Sigmoid colon (tissue), 7 donors: ENCODE results near the gene HSD17B12. TPM values are rescaled to one million over a fixed set of nuclear protein-coding genes. Genes with fewer than 3 reads are reported as not detected.
A peak's percentile ranks its signal among the peaks of the same experiment; 100 is the strongest.
"Not testable (repeated sequence)": the region's sequence is repeated elsewhere in the genome, so short reads cannot be mapped to it uniquely, and the experiment has no call there.

Experiments used
- DNase-seq: peaks from one replicate; pipeline ENCODE4 v3.0.0-alpha.2; 2019
- H3K27ac ChIP-seq, 4 donors: fragments of 200-600 bp; sonication (generic); one replicate each; pipeline ENCODE4 v1.5.1; 2016 to 2019; ENCODE audit warnings: mild to moderate bottlenecking in 1 of 4
- H3K27me3 ChIP-seq, 3 donors: fragments of 200-600 bp; sonication (generic); one replicate each; pipeline ENCODE4 v1.5.1; 2019; ENCODE audit warnings: mild to moderate bottlenecking in 1 of 3
- H3K36me3 ChIP-seq, 4 donors: fragments of 200-600 bp; sonication (generic); one replicate each; pipeline ENCODE4 v1.5.1; 2016 to 2019
- H3K4me1 ChIP-seq, 4 donors: fragments of 200-600 bp; sonication (generic); one replicate each; pipeline ENCODE4 v1.5.1; 2017 to 2019
- H3K4me3 ChIP-seq, 4 donors: fragments of 200-600 bp; sonication (generic); one replicate each; pipeline ENCODE4 v1.5.1; 2017 to 2019; ENCODE audit warnings: mild to moderate bottlenecking in 2 of 4, moderate library complexity in 1 of 4
- H3K9me3 ChIP-seq, 4 donors: fragments of 200-600 bp in 3 of 4; sonication (generic) in 3 of 4; one replicate each; pipeline versions ENCODE4 v1.5.1 to v1.6.1; 2013 to 2019
- EP300 ChIP-seq, 4 donors: sonication (generic); formaldehyde crosslinking; IDR thresholded peaks; one replicate each; pipeline ENCODE4 v1.6.1; 2017; ENCODE audit warnings: antibody characterized with exemption in 4 of 4
- POLR2A ChIP-seq, 2 donors: fragments of 450-650 bp; IDR thresholded peaks; one replicate each; pipeline ENCODE4 v1.6.1; 2016; ENCODE audit warnings: antibody characterized with exemption in 2 of 2, mild to moderate bottlenecking in 2 of 2, moderate library complexity in 2 of 2
- POLR2AphosphoS5 ChIP-seq, 4 donors: sonication (generic); formaldehyde crosslinking; IDR thresholded peaks; one replicate each; pipeline ENCODE4 v1.6.1; 2017; ENCODE audit warnings: antibody characterized with exemption in 4 of 4
- WGBS, 2 donors: extraction: QIAGEN DNeasy Blood & Tissue Kit; methylation state at CpG; one replicate each; pipeline ENCODE4 v1.1.7; 2013; 5-methylcytosine and 5-hydroxymethylcytosine counted together
- intact Hi-C: fragments of 100-400 bp; cut with DNase I; formaldehyde crosslinking; loops from one replicate; pipeline ENCODE4 v1.15.1; 2023
- polyA plus RNA-seq, 3 donors: library from polyadenylated mRNA; stranded (reverse); fragments of 200-250 nt; gene quantifications; one replicate each; pipeline ENCODE4 v1.2.3, GENCODE V29; 2013
- total RNA-seq, 4 donors: library from RNA; depleted of rRNA; stranded (reverse); fragments of >200 nt; gene quantifications; one replicate each; pipeline ENCODE4 v1.1.0, GENCODE V29; 2016
- TF ChIP-seq, protein P1 (sequence below), 4 experiments: fragments of 450-650 bp in 3 of 4; fragments of 200-600 bp in 1 of 4; IDR thresholded peaks; one replicate each; pipeline ENCODE4 v1.5.1; 2016 to 2019; ENCODE audit warnings: antibody characterized with exemption in 4 of 4, mild to moderate bottlenecking in 3 of 4, moderate library complexity in 2 of 4
- donor health status: healthy with polysubstance abuse.
- donor health status: Bipolar disorder and iron deficiency.
- donor health status: healthy.

HSD17B12 gene
- total and polyA plus RNA-seq, 7 donors: 21.6 to 53.4 (median 34.9) TPM

DNA sequence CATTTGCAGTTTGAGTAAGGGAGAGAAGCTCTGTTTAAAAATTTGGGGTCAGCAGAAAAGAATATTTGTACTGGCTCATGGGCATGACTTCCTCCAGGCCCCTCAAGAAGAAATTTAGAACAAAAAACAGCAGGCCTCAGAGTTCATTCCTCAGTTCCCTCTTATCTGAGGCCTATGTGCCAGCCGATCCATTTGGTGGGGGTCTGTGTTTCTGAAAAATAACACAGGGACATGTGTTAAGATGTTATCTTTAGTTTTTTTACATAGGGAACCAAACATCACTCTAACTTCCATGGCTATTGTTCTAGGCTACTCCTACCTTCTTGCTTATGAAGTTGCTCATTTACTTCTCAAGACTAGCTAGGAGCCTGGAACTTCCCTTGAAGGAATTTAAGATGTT is 16.2 kb upstream of the HSD17B12 start:
- TF ChIP-seq, protein P1, sequence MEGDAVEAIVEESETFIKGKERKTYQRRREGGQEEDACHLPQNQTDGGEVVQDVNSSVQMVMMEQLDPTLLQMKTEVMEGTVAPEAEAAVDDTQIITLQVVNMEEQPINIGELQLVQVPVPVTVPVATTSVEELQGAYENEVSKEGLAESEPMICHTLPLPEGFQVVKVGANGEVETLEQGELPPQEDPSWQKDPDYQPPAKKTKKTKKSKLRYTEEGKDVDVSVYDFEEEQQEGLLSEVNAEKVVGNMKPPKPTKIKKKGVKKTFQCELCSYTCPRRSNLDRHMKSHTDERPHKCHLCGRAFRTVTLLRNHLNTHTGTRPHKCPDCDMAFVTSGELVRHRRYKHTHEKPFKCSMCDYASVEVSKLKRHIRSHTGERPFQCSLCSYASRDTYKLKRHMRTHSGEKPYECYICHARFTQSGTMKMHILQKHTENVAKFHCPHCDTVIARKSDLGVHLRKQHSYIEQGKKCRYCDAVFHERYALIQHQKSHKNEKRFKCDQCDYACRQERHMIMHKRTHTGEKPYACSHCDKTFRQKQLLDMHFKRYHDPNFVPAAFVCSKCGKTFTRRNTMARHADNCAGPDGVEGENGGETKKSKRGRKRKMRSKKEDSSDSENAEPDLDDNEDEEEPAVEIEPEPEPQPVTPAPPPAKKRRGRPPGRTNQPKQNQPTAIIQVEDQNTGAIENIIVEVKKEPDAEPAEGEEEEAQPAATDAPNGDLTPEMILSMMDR (IDR thresholded peaks at IDR 0.05): no peak
- no peak for TF ChIP-seq EP300 (IDR thresholded peaks at IDR 0.05)
- TF ChIP-seq POLR2A (IDR thresholded peaks at IDR 0.05): no peak
- TF ChIP-seq POLR2AphosphoS5 (IDR thresholded peaks at IDR 0.05): no peak
- Histone ChIP-seq H3K27ac (no peak overlapping the region), H3K9me3 (no peaks in the 10 kb centered on the region), H3K27me3 (no peaks in the 10 kb centered on the region), H3K4me1 (no peaks in the 10 kb centered on the region), H3K36me3 (no peaks in the 10 kb centered on the region), H3K4me3 (no peak overlapping the region)
- DNase-seq: no peak
- 72 to 87% methylated on average over 1 of the region's 1 CpG for WGBS, 2 donors
- intact Hi-C loops: no loop called here

DNA sequence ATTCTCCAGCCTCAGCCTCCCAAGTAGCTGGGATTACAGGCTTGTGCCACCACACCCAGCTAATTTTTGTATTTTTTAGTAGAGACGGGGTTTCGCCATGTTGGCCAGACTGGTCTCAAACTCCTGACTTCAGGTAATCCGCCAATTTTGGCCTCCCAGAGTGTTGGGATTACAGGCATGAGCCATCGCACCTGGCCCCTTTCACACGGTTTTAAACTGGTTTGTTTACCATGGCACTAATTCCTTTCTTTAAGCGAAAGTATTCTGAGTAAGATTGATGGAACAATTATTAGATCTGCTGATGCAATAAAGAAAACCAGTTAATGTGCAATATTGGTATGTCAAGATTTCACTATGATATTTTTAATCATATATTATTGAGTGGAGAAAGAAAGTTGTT is 9.3 kb upstream of the HSD17B12 start:
- H3K4me1 ChIP-seq, H3K9me3 ChIP-seq, H3K36me3 ChIP-seq, DNase-seq, H3K27ac ChIP-seq, intact Hi-C loops, H3K27me3 ChIP-seq, H3K4me3 ChIP-seq: not testable (repeated sequence)
- 86 to 91% methylated on average over 6 of the region's 6 CpGs for WGBS, 2 donors

DNA sequence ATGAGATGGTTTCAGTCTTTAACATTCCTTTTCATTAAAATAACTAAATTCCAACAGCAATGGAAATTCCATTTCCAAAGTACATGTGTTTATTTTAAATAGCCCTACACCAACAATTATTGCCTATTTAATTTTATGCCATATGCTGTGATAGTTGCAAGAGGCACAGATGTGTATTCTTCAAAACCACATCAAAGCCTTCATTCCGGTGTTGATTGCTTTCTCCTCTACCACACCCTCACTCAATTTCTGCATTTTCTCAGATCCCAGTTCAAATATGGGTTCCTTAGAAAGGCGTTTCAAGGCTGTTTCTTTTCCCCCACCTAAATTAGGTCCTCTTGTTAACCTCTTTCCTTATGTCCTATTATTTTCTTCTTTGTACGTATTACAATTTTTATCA is 6.0 kb upstream of the HSD17B12 start:
- no peak for TF ChIP-seq POLR2A (IDR thresholded peaks at IDR 0.05)
- TF ChIP-seq EP300 (IDR thresholded peaks at IDR 0.05): no peak
- intact Hi-C loops: no loop called here
- WGBS, 2 donors: 36 to 50% methylated on average over 3 of the region's 3 CpGs

DNA sequence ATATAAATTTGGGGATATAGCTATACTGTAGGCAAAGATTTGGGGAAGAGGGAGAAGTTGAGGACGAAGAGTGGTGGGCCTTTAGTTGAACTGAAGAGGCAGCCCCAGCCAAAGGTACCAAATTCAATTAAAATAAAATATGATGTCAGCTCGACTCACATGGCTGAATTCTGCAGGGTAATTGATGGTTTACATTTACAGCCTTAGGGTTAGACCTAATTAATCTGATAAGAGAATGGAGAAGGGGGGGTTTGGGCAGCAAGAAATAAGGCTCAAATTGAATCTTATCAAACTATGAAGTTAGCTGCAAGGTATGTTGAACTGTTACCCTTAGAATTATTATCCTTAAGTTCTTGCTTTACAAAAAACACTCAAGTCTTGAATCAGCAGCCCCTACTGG is 3.6 kb upstream of the HSD17B12 start:
- Histone ChIP-seq H3K36me3 (no peaks in the 10 kb centered on the region), H3K4me3 (no peak overlapping the region), H3K9me3 (no peaks in the 10 kb centered on the region), H3K27me3 (no peaks in the 10 kb centered on the region), H3K4me1 (peaks cover 0 to 14% (median 7%) of the 10 kb centered on the region in 4 donors), H3K27ac (no peak overlapping the region)
- no peak for DNase-seq
- intact Hi-C loops: no loop called here
- no peak for TF ChIP-seq POLR2A (IDR thresholded peaks at IDR 0.05)
- no peak for TF ChIP-seq EP300 (IDR thresholded peaks at IDR 0.05)
- TF ChIP-seq POLR2AphosphoS5 (IDR thresholded peaks at IDR 0.05): no peak
- TF ChIP-seq, protein P1 (IDR thresholded peaks at IDR 0.05): no peak
- 62 to 72% methylated on average over 2 of the region's 2 CpGs for WGBS, 2 donors

More for the DNA sequence above, 6.0 kb upstream of the HSD17B12 start:
- DNase-seq: no peak
- no peak overlapping the region for H3K27ac ChIP-seq
- H3K36me3 ChIP-seq: no peaks in the 10 kb centered on the region
- H3K4me3 ChIP-seq: no peak overlapping the region
- H3K4me1 ChIP-seq: peaks cover 0 to under 1% (median 0%) of the 10 kb centered on the region in 4 donors
- no peaks in the 10 kb centered on the region for H3K27me3 ChIP-seq
- no peaks in the 10 kb centered on the region for H3K9me3 ChIP-seq

DNA sequence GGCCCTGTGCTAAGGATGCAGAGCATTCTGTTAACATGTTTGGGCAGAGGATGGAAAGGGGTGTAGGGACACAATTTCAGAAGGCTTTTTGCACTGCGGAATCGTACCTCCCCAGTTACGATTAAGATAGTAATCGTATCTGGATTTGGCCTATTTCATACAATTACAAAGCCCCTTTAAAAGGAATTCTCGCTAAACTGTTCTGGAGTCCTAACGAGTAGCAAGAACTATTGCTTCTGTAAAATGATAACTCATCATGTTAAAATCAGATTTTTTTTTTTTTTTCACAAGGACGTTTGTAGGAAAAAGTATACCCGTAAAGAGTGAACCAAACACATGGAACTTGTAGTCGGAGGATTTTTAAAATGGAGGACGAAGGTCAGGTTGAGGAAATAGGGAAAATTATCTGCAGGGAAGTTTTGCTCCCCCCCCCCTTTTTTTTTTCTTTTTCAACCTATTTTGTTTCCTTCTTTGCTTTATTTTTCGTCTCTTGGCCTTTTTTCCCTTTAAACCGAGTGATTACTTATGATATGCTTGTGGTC is 934 bp downstream of the HSD17B12 start:
- DNase-seq: no peak
- intact Hi-C loops: loop anchor here (1.0 to 10.0 kb wide), 2 partner anchors 37 to 173 kb away; no protein-coding TSS in a partner anchor
- H3K36me3 ChIP-seq: no peaks in the 10 kb centered on the region
- no peaks in the 10 kb centered on the region for H3K27me3 ChIP-seq
- H3K4me1 ChIP-seq: peaks cover 0 to 17% (median 10%) of the 10 kb centered on the region in 4 donors
- H3K4me3 ChIP-seq: peak overlapping the region; percentile 52 to 94 (median 65)
- H3K27ac ChIP-seq: peak overlapping the region; percentile 87 to 94 (median 90)
- WGBS, 2 donors: 3 to 9% methylated on average over 12 of the region's 12 CpGs
- no peaks in the 10 kb centered on the region for H3K9me3 ChIP-seq
- TF ChIP-seq EP300 (IDR thresholded peaks at IDR 0.05): no peak

DNA sequence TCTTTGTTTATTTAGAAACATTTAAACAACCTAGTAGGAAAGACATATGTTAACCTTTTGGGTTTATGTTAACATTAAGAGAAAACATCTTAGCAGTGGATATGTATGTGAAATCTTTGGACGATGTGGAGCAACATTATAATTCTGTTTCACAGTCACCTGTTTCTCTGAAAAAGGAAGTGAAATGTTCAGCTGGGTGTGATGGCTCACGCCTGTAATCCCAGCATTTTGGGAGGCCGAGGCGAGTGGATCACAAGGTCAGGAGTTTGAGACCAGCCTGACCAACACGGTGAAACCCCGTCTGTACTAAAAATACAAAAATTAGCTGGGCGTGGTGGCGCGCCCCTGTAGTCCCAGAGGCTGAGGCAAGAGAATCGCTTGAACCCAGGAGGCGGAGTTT is 1.5 kb downstream of the HSD17B12 start:
- not testable (repeated sequence) for H3K36me3 ChIP-seq, H3K27me3 ChIP-seq, DNase-seq, H3K9me3 ChIP-seq
- WGBS, 2 donors: 38 to 65% methylated on average over 11 of the region's 11 CpGs
- Histone ChIP-seq H3K27ac (peak overlapping the region in 1 of 4 donors; percentile 87), H3K4me1 (peaks cover 0 to 17% (median 10%) of the 10 kb centered on the region in 4 donors), H3K4me3 (peak overlapping the region in 3 of 4 donors; percentile 63 to 94 (median 67))
- intact Hi-C loops: loop anchor here (10.0 kb wide), 1 partner anchor 173 kb away; no protein-coding TSS in a partner anchor

DNA sequence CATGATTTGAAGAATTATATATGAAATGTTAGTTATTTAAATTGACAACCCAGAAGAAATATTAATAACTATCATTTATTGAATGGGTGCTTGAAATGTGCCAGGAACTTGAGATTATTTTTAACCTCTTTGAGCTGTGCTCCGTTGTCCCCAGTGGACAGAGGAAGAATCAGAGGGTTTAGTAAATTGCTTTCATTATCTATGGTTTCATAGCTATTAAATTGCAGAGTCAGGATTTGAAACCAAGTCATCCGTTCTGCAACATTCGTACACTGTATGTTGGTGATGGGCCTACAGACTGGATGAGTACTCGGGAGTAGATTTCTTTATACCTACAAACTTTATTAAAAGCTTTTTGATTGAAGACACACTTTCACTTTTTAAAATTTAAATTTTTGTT is 4.9 kb downstream of the HSD17B12 start:
- no peak overlapping the region for H3K4me3 ChIP-seq
- H3K36me3 ChIP-seq: no peaks in the 10 kb centered on the region
- H3K27me3 ChIP-seq: no peaks in the 10 kb centered on the region
- intact Hi-C loops: loop anchor here (10.0 kb wide), 1 partner anchor 169 kb away; no protein-coding TSS in a partner anchor
- 88 to 89% methylated on average over 4 of the region's 4 CpGs for WGBS, 2 donors
- peaks cover 0 to 14% (median 10%) of the 10 kb centered on the region in 4 donors for H3K4me1 ChIP-seq
- H3K27ac ChIP-seq: no peak overlapping the region
- no peaks in the 10 kb centered on the region for H3K9me3 ChIP-seq
- DNase-seq: no peak
- TF ChIP-seq EP300 (IDR thresholded peaks at IDR 0.05): no peak
- TF ChIP-seq, protein P1 (IDR thresholded peaks at IDR 0.05): no peak
- TF ChIP-seq POLR2AphosphoS5 (IDR thresholded peaks at IDR 0.05): no peak
- no peak for TF ChIP-seq POLR2A (IDR thresholded peaks at IDR 0.05)
